AG10803 (cell line): Measurements from ENCODE around the gene OTUD6A.
A peak's percentile ranks its signal among the peaks of the same experiment; 100 is the strongest.

Source experiments
- DNase-seq: peaks from one replicate; pipeline ENCODE4 v3.0.0; 2010; ENCODE audit warnings: low read depth
- H3K4me3 ChIP-seq: 2 replicates; pipeline ENCODE4 v1.5.1; 2011; ENCODE audit warnings: mild to moderate bottlenecking, low read length, control low read depth
- TF ChIP-seq, protein P1 (sequence below): conservative IDR thresholded peaks from 2 replicates; pipeline ENCODE4 v1.5.1; 2011; ENCODE audit warnings: mild to moderate bottlenecking, low read length, control low read depth, inconsistent platforms

OTUD6A gene

DNA sequence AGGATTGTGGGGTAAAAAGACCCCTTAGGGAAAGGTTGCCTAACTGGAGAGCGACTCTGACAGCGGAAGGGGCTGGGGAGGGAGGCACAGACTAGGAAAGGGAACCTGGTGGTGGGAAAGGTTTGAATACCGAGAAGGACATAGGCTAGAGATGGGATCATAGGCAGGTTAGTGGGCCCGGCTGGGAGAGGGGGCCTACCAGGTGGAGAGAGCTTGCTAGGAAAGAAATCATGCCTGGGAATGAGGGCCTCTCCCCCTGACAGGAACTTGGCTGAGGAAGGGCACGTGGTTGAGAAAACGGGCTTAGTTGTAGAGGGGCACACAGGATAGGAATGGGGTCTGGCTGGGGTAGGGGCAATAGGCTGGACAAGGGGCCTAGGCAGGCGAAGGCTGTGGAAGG, 4.4 kb downstream of the OTUD6A start:
- DNase-seq, result no peak
- H3K4me3 ChIP-seq, result no peak overlapping the region
- TF ChIP-seq, protein P1, sequence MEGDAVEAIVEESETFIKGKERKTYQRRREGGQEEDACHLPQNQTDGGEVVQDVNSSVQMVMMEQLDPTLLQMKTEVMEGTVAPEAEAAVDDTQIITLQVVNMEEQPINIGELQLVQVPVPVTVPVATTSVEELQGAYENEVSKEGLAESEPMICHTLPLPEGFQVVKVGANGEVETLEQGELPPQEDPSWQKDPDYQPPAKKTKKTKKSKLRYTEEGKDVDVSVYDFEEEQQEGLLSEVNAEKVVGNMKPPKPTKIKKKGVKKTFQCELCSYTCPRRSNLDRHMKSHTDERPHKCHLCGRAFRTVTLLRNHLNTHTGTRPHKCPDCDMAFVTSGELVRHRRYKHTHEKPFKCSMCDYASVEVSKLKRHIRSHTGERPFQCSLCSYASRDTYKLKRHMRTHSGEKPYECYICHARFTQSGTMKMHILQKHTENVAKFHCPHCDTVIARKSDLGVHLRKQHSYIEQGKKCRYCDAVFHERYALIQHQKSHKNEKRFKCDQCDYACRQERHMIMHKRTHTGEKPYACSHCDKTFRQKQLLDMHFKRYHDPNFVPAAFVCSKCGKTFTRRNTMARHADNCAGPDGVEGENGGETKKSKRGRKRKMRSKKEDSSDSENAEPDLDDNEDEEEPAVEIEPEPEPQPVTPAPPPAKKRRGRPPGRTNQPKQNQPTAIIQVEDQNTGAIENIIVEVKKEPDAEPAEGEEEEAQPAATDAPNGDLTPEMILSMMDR, result no peak

DNA sequence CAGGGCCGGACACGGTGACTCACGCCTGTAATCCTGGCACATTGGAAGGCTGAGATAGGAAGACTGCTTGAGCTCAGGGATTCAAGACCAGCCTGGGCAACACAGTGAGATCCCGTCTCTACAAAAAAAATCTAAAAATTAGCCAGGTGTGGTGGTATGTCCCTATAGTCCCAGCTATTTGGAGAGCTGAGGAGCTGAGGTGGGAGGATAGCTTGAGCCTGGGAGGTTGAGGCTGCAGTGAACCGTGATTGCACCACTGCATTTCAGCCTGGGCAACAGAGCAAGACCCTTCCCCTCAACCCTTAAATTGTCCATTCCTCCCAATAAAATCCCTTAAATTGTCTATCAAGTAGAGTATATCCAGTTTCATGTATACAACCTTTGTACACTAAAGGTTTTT, 17.0 kb downstream of the OTUD6A start:
- TF ChIP-seq, protein P1, result no peak
- no peak overlapping the region for H3K4me3 ChIP-seq
- DNase-seq, result no peak

DNA sequence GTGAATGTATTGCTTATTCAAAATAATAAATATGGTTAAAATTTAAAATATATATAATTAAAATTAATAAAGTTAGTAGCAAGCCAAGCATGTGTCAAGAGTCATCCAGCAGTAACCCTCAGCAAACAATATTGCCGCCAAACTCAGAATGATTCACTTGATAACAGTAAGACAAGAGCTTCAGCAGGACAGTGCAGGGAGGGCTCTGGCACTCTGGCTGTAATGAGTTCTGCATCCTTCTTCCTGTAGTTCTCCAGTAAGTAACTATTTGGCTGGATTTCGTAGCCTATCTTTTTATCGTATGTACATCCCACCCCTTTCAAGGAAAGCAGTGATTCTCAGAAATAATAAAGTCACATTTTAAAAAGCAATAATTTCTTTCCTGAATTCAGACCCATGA, 17.6 kb downstream of the OTUD6A start:
- TF ChIP-seq, protein P1, result no peak
- H3K4me3 ChIP-seq, result no peak overlapping the region
- no peak for DNase-seq

DNA sequence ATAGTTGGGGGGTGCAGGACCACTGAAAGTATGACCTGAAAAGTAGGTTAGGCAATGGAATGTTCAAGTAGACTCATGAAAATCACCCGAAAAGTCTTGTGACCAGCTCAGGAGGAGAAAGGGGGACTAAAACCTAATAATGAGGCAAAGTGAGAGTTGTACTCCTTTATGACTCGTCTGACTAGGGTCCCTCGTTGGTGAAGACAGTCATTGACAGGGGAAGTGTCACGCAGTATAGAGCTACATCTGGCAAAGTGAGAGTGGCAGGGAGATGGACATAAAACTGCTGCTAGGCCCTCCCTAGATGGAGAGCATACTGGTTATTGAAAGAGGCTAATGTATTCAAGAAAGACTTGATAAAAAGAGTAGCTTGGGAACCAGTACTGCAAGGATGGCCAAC, 20.5 kb downstream of the OTUD6A start:
- H3K4me3 ChIP-seq, result no peak overlapping the region
- DNase-seq, result no peak
- TF ChIP-seq, protein P1, result no peak

DNA sequence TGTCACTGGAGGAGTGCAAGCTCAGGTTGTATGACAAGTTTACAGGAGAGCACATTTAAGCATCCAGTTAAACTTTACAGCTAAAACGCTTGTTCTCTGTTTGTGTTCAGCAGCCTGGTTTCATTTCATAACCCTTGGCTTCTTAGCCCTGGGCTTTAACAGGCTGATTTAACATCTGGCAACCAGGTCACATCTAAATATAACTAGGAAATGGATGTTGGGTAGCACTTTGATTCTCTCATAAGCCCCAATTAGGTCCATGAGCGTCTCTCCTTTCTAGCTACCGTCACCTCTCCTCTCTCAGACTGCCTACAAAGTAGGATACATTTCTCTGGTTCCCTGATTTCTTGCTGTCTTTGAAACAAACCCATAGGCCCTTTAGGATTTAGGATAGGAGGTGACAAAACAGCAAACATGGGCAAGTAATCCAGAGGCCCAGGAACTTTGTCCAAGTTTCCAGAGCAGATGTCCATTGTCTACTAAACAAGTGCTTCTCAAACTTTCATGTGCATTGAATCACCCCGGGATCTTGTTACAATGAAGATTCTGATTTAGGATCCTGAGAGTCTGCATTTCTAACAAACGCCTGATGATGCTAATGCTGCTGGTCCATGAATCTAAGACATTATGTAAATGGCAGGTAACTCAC, 22.5 kb downstream of the OTUD6A start:
- no peak overlapping the region for H3K4me3 ChIP-seq
- DNase-seq, result peak; percentile 36
- TF ChIP-seq, protein P1, result no peak

DNA sequence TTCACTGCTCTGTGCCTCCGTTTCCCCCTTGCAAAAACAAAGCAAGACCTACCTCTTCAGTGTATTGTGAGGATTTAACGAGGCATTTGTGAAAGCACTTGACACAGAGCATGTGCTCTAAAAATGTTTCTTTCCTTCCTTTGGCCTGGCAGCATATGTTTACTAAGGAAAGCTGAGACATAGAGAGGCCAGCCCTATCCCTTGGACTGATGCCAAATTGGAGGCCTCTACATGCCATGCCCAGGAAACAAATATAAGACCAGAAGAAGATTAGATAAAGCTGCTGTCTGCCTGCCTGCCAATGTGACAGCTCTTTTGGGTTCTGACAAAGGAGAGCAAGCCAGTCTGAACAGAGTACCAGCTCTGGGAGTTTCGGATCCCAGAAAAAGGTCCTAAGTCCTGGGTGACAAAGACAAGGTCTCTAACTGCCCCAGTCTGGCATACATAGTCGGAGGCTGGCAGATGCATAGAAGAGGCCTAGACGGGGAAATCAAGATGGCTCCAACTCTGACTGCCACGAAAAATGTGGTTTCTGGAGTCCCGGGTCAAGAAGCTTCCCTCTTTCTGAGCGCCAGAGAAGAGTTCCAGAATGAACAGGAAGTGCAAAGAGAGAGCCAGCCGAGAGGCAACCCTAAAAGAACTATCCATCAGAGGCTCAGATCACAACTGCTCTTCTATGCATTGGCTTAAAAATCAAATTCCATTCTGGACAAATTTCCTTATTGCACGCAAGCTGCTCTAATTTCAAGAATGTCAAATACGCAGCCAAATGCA, 25.8 kb downstream of the OTUD6A start:
- DNase-seq, result peak; percentile 82
- no peak overlapping the region for H3K4me3 ChIP-seq
- TF ChIP-seq, protein P1, result no peak

DNA sequence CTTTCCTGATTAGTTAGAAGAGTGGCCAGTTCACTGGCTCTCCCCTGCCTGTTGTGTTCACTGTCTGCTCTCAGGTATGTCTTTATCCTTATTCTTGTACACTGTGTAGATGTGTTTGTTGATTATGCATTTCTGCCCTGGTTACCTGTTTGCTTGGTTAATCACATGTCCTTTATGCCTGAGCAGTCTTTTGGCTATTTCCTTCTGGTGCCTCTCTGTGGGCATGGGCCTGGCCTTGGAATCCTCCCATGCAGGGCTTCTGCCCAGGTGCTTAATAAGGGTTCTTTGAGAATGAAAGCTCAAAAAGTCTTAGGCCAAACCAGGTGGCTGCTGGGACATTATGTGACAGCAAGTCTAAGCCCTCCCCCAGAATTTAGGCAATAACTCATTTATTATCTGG, 26.5 kb downstream of the OTUD6A start:
- DNase-seq, result no peak
- no peak overlapping the region for H3K4me3 ChIP-seq
- TF ChIP-seq, protein P1, result no peak
